DND-41 (cell line): ENCODE results near the gene MRAS.

Source experiments
- ATAC-seq: fragments of 200-7000 bp; cut with Tn5 transposase; 3 replicates; pipeline ENCODE4 v1.9.1; 2021; ENCODE audit warnings: low read depth; ENCODE audit not compliant: insufficient read depth
- DNase-seq: peaks from one replicate; pipeline ENCODE4 v3.0.0-alpha.2; 2020
- H2AFZ ChIP-seq: 2 replicates; pipeline ENCODE4 v1.6.0; 2012; ENCODE audit warnings: low read depth, low read length
- H3K27ac ChIP-seq: 2 replicates; pipeline ENCODE4 v1.5.1; 2012; ENCODE audit warnings: low read length, inconsistent platforms
- H3K27me3 ChIP-seq: fragments of 200-600 bp; sonication (generic); 2 replicates; pipeline ENCODE4 v1.6.0; 2012; ENCODE audit warnings: low read length, mild to moderate bottlenecking, inconsistent platforms; ENCODE audit not compliant: insufficient read depth, poor library complexity
- H3K36me3 ChIP-seq: 2 replicates; pipeline ENCODE4 v1.5.1; 2012; ENCODE audit warnings: low read length, inconsistent platforms; ENCODE audit not compliant: insufficient read depth
- H3K4me1 ChIP-seq: 2 replicates; pipeline ENCODE4 v1.5.1; 2012; ENCODE audit warnings: mild to moderate bottlenecking, low read length; ENCODE audit not compliant: insufficient read depth
- H3K4me2 ChIP-seq: 2 replicates; pipeline ENCODE4 v1.6.0; 2012; ENCODE audit warnings: mild to moderate bottlenecking, moderate library complexity, low read length, inconsistent platforms; ENCODE audit not compliant: insufficient read depth
- H3K4me3 ChIP-seq, 2 experiments: fragments of 200-600 bp in 1 of 2; shearing (Covaris generic) in 1 of 2; 2 replicates each; pipeline ENCODE4 v1.5.1; 2012 to 2016; ENCODE audit warnings: inconsistent platforms in 2 of 2, low read length in 2 of 2, mild to moderate bottlenecking in 2 of 2, low read depth in 1 of 2, moderate library complexity in 1 of 2
- H3K79me2 ChIP-seq: 2 replicates; pipeline ENCODE4 v1.6.0; 2012; ENCODE audit warnings: low read length, inconsistent platforms; ENCODE audit not compliant: insufficient read depth
- H3K9ac ChIP-seq: 2 replicates; pipeline ENCODE4 v1.6.0; 2012; ENCODE audit warnings: low read depth, mild to moderate bottlenecking, inconsistent platforms, low read length, moderate library complexity
- H3K9me3 ChIP-seq: 2 replicates; pipeline ENCODE4 v1.5.1; 2012; ENCODE audit warnings: low read length, moderate library complexity, mild to moderate bottlenecking, inconsistent platforms; ENCODE audit not compliant: insufficient read depth, severe bottlenecking
- H4K20me1 ChIP-seq: 2 replicates; pipeline ENCODE4 v1.6.0; 2012; ENCODE audit warnings: low read length; ENCODE audit not compliant: insufficient read depth
- EZH2 ChIP-seq: IDR thresholded peaks from 3 replicates; pipeline ENCODE4 v1.6.1; 2012; ENCODE audit warnings: borderline replicate concordance, low read depth, mild to moderate bottlenecking, moderate library complexity, low read length, inconsistent platforms; ENCODE audit not compliant: severe bottlenecking
- TF ChIP-seq, protein P1 (sequence below): IDR thresholded peaks from 2 replicates; pipeline ENCODE4 v1.5.1; 2012; ENCODE audit warnings: borderline replicate concordance, low read length, moderate library complexity, mild to moderate bottlenecking; ENCODE audit not compliant: poor library complexity, severe bottlenecking; ENCODE audit errors: extremely low read depth

Gene MRAS

DNA sequence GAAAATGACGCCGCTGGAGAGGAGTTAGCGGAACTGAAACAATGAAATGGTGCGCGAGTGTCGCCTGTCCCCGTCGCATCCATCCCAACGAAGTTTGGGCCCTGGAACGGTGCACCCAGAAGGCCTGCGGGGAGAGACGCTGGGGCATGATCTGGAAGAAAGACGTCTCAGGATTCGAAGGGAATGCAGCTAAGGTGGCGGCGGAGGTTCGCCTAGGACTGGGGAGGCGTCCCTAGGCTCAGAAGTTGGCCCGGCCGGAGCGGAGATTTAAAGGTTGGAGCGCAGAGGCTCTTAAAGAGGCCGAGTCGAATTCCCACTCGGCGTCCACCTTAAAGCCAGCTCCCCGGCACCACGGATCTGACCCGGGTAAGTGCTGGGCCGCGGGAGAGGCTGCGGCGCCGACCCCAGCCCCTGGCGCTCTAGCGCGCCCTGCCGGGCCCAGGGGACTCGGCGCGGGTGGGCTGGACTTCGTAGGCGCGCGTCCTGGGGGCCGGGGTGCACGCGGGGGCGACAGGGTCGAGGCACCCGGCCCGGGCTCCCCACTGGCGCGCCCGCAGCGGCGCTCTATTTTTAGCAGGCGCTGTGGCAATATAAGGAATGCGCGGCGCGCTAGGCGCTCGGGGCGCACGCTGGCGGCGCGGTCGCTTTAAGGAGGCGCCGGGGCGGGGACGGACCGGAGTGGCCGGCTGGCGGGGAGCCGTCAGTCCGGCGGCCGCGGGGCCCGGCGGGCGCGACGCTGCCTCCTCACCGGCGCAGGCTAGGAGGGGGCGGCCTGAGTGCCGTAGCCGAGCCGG lies at the start of gene MRAS:
Gene MRAS (plus strand): TSS at position 620 of the 794 bp plus-strand sequence. CDS start 24,305 bp downstream, outside the sequence.
- Histone ChIP-seq H3K4me3 (no peak within 1 kb of the TSS), H3K9ac (no peak within 1 kb of the TSS), H3K9me3 (no peaks in the 10 kb centered on the region), H4K20me1 (no peaks in the 10 kb centered on the region), H3K79me2 (no peaks in the 10 kb centered on the region), H3K4me1 (no peaks in the 10 kb centered on the region), H2AFZ (no peak within 1 kb of the TSS), H3K27ac (no peak within 1 kb of the TSS), H3K27me3 (no peaks in the 10 kb centered on the region), H3K4me2 (no peak within 1 kb of the TSS), H3K36me3 (no peaks in the 10 kb centered on the region)
- TF ChIP-seq, protein P1, sequence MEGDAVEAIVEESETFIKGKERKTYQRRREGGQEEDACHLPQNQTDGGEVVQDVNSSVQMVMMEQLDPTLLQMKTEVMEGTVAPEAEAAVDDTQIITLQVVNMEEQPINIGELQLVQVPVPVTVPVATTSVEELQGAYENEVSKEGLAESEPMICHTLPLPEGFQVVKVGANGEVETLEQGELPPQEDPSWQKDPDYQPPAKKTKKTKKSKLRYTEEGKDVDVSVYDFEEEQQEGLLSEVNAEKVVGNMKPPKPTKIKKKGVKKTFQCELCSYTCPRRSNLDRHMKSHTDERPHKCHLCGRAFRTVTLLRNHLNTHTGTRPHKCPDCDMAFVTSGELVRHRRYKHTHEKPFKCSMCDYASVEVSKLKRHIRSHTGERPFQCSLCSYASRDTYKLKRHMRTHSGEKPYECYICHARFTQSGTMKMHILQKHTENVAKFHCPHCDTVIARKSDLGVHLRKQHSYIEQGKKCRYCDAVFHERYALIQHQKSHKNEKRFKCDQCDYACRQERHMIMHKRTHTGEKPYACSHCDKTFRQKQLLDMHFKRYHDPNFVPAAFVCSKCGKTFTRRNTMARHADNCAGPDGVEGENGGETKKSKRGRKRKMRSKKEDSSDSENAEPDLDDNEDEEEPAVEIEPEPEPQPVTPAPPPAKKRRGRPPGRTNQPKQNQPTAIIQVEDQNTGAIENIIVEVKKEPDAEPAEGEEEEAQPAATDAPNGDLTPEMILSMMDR: no peak
- TF ChIP-seq EZH2: no peak
- DNase-seq (no peak), ATAC-seq (no peak)

DNA sequence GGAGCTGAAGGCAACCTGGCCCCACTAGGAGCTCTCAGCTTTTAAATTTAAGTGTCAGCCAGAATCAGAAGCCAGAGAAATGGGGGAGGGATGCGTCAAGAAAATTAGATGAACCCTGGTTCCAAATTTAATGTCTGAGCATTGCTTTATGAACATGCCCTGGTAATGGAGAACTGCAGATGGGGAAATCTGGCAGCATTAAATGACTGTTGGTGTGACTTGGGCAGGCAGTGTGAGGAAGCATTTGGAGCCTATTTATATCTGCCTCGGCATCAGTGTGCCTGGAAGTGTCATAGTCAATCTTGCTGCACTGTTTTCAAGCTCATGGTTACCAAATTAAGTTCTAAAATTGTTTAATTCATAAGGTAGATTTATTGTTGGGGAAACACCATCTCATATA lies 47.7 kb upstream of the MRAS start:
- H2AFZ ChIP-seq: no peak overlapping the region
- DNase-seq (no peak), ATAC-seq (no peak)
- no peak overlapping the region for H3K27ac ChIP-seq
- TF ChIP-seq, protein P1: no peak
- TF ChIP-seq EZH2: no peak
- H3K9ac ChIP-seq: no peak overlapping the region
- H3K9me3 ChIP-seq: no peaks in the 10 kb centered on the region
- no peaks in the 10 kb centered on the region; the same call in none of the 2 replicates for H4K20me1 ChIP-seq
- peaks cover 25% of the 10 kb centered on the region for H3K36me3 ChIP-seq
- H3K27me3 ChIP-seq: no peaks in the 10 kb centered on the region
- no peak overlapping the region for H3K4me3 ChIP-seq
- H3K4me2 ChIP-seq: no peak overlapping the region
- no peaks in the 10 kb centered on the region for H3K79me2 ChIP-seq
- no peaks in the 10 kb centered on the region for H3K4me1 ChIP-seq

DNA sequence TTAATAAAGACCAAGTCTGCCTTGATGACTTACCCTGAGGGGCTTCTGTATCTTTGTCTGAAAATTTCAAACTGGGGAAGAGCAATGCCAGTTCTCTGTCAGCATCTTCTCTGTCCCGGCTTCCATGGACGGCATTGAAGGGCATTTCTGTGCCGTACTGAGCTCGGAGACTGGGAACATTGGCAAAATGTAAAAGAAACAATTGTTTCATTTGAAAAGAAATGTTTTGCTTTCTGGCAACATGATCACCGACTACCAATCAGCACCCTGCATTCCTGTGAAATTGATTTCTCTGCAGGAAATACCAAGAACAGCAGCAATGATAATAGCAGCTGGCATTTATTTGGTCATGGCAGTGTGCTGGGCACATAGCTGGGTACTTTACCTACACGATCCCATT lies 44.9 kb upstream of the MRAS start:
- no peaks in the 10 kb centered on the region for H3K27me3 ChIP-seq
- ATAC-seq: no peak
- no peaks in the 10 kb centered on the region; the same call in none of the 2 replicates for H4K20me1 ChIP-seq
- TF ChIP-seq, protein P1: no peak
- TF ChIP-seq EZH2: no peak
- H3K9ac ChIP-seq: no peak overlapping the region
- no peak overlapping the region for H2AFZ ChIP-seq
- H3K27ac ChIP-seq: no peak overlapping the region
- peaks cover 8% of the 10 kb centered on the region for H3K9me3 ChIP-seq
- peaks cover 5% of the 10 kb centered on the region; the same call in 1 of the 2 replicates for H3K36me3 ChIP-seq
- H3K79me2 ChIP-seq: no peaks in the 10 kb centered on the region
- no peak for DNase-seq
- no peak overlapping the region for H3K4me3 ChIP-seq
- no peak overlapping the region for H3K4me2 ChIP-seq
- H3K4me1 ChIP-seq: no peaks in the 10 kb centered on the region
